H9 (cell line): ENCODE results near the gene CREG1. TPM values are rescaled to one million over a fixed set of nuclear protein-coding genes. Genes with fewer than 3 reads are reported as not detected.

Experiments
- DNase-seq: peaks from one replicate; pipeline ENCODE4 v3.0.0-alpha.2; 2017
- H2AFZ ChIP-seq: one replicate; pipeline ENCODE4 v1.6.1; 2013; ENCODE audit warnings: mild to moderate bottlenecking, low read length, control low read depth, moderate library complexity
- H2AK5ac ChIP-seq: 2 replicates; pipeline ENCODE4 v1.6.1; 2013; ENCODE audit warnings: low read length, control low read depth, mixed read lengths; ENCODE audit not compliant: insufficient read length
- H2BK120ac ChIP-seq: one replicate; pipeline ENCODE4 v1.6.1; 2013; ENCODE audit warnings: low read depth, mild to moderate bottlenecking, low read length, control low read depth, inconsistent platforms; ENCODE audit not compliant: poor library complexity, severe bottlenecking
- H2BK12ac ChIP-seq: 2 replicates; pipeline ENCODE4 v1.6.1; 2013; ENCODE audit warnings: low read length, control low read depth, mixed read lengths, low read depth; ENCODE audit not compliant: insufficient read length
- H2BK15ac ChIP-seq: 2 replicates; pipeline ENCODE4 v1.6.1; 2013; ENCODE audit warnings: low read depth, low read length, control low read depth
- H2BK20ac ChIP-seq: one replicate; pipeline ENCODE4 v1.6.1; 2013; ENCODE audit warnings: low read depth, mild to moderate bottlenecking, low read length, control low read depth, inconsistent platforms; ENCODE audit not compliant: poor library complexity, severe bottlenecking
- H2BK5ac ChIP-seq: 2 replicates; pipeline ENCODE4 v1.6.1; 2013; ENCODE audit warnings: low read length, control low read depth, mixed read lengths; ENCODE audit not compliant: insufficient read length
- H3K14ac ChIP-seq: 2 replicates; pipeline ENCODE4 v1.6.1; 2013; ENCODE audit warnings: low read length, control low read depth; ENCODE audit not compliant: insufficient read depth
- H3K18ac ChIP-seq: 2 replicates; pipeline ENCODE4 v1.6.1; 2013; ENCODE audit warnings: low read depth, mild to moderate bottlenecking, mixed read lengths, low read length, control low read depth; ENCODE audit not compliant: insufficient read length
- H3K23ac ChIP-seq: 2 replicates; pipeline ENCODE4 v1.6.1; 2013; ENCODE audit warnings: low read length, control low read depth, mixed read lengths, low read depth; ENCODE audit not compliant: insufficient read length
- H3K23me2 ChIP-seq: 2 replicates; pipeline ENCODE4 v1.6.1; 2013; ENCODE audit warnings: low read depth, mild to moderate bottlenecking, mixed read lengths, low read length, control low read depth; ENCODE audit not compliant: insufficient read length, poor library complexity, severe bottlenecking
- H3K27ac ChIP-seq: 2 replicates; pipeline ENCODE4 v1.5.1; 2013; ENCODE audit warnings: low read length, control low read depth, mixed read lengths, low read depth; ENCODE audit not compliant: insufficient read length
- H3K27me3 ChIP-seq: 2 replicates; pipeline ENCODE4 v1.6.1; 2013; ENCODE audit warnings: low read length, control low read depth, inconsistent platforms; ENCODE audit not compliant: insufficient read depth
- H3K4ac ChIP-seq: 2 replicates; pipeline ENCODE4 v1.6.1; 2013; ENCODE audit warnings: low read depth, mild to moderate bottlenecking, control low read depth, inconsistent platforms, low read length, moderate library complexity
- H3K4me1 ChIP-seq: 2 replicates; pipeline ENCODE4 v1.6.1; 2013; ENCODE audit warnings: low read length, control low read depth, inconsistent platforms; ENCODE audit not compliant: insufficient read depth
- H3K4me2 ChIP-seq: 2 replicates; pipeline ENCODE4 v1.6.1; 2013; ENCODE audit warnings: low read length, control low read depth, mixed read lengths; ENCODE audit not compliant: insufficient read length, insufficient read depth
- H3K56ac ChIP-seq: 2 replicates; pipeline ENCODE4 v1.6.1; 2013; ENCODE audit warnings: low read depth, mild to moderate bottlenecking, mixed read lengths, low read length, control low read depth; ENCODE audit not compliant: insufficient read length
- H3K79me1 ChIP-seq: 2 replicates; pipeline ENCODE4 v1.6.1; 2013; ENCODE audit warnings: low read depth, mild to moderate bottlenecking, moderate library complexity, low read length, control low read depth, inconsistent platforms; ENCODE audit not compliant: insufficient read depth, poor library complexity, severe bottlenecking
- H3K79me2 ChIP-seq: 2 replicates; pipeline ENCODE4 v1.6.1; 2013; ENCODE audit warnings: low read length, control low read depth, inconsistent platforms; ENCODE audit not compliant: insufficient read depth
- H3K9ac ChIP-seq: 2 replicates; pipeline ENCODE4 v1.6.1; 2013; ENCODE audit warnings: low read length, control low read depth, mixed read lengths; ENCODE audit not compliant: insufficient read length; ENCODE audit errors: extremely low read depth
- H3K9me3 ChIP-seq: one replicate; pipeline ENCODE4 v1.6.1; 2013; ENCODE audit warnings: low read depth, low read length, inconsistent platforms; ENCODE audit not compliant: control insufficient read depth
- H3T11ph ChIP-seq: one replicate; pipeline ENCODE4 v1.6.1; 2013; ENCODE audit warnings: mild to moderate bottlenecking, low read length, control low read depth, inconsistent platforms
- H4K20me1 ChIP-seq: one replicate; pipeline ENCODE4 v1.6.1; 2013; ENCODE audit not compliant: control insufficient read depth, insufficient read length, insufficient read depth
- H4K5ac ChIP-seq: 2 replicates; pipeline ENCODE4 v1.6.1; 2013; ENCODE audit warnings: low read depth, mild to moderate bottlenecking, mixed read lengths, low read length, control low read depth; ENCODE audit not compliant: insufficient read length
- H4K8ac ChIP-seq: replicated peaks from 2 replicates; pipeline ENCODE4 v1.6.1; 2013; ENCODE audit warnings: low read length, control low read depth, mixed read lengths, low read depth; ENCODE audit not compliant: insufficient read length
- H4K91ac ChIP-seq: 2 replicates; pipeline ENCODE4 v1.6.1; 2013; ENCODE audit warnings: low read depth, mild to moderate bottlenecking, moderate library complexity, mixed read lengths, low read length, control low read depth; ENCODE audit not compliant: insufficient read length
- H3K27ac Mint-ChIP-seq, 3 experiments: 2 replicates in 2 of 3; 3 replicates in 1 of 3; pipeline ENCODE4 v1.8.0; 2020 to 2021; ENCODE audit warnings: mixed read lengths in 3 of 3, mild to moderate bottlenecking in 1 of 3, moderate library complexity in 1 of 3
- H3K27me3 Mint-ChIP-seq: 2 replicates; pipeline ENCODE4 v1.8.0; 2021; ENCODE audit warnings: low read depth, mild to moderate bottlenecking, moderate library complexity, mixed read lengths
- H3K36me3 Mint-ChIP-seq, 3 experiments: 2 replicates in 2 of 3; 3 replicates in 1 of 3; pipeline ENCODE4 v1.8.0; 2020 to 2021; ENCODE audit warnings: low read depth in 3 of 3, mixed read lengths in 3 of 3; ENCODE audit not compliant: insufficient read depth in 1 of 3
- H3K4me1 Mint-ChIP-seq, 2 experiments: 2 replicates each; pipeline ENCODE4 v1.8.0; 2020; ENCODE audit warnings: mixed read lengths in 2 of 2
- H3K4me3 Mint-ChIP-seq, 2 experiments: 2 replicates in 1 of 2; 3 replicates in 1 of 2; pipeline ENCODE4 v1.8.0; 2020 to 2021; ENCODE audit warnings: mild to moderate bottlenecking in 2 of 2, mixed read lengths in 2 of 2, moderate library complexity in 1 of 2
- H3K9me3 Mint-ChIP-seq, 2 experiments: 2 replicates in 1 of 2; 3 replicates in 1 of 2; pipeline ENCODE4 v1.8.0; 2020; ENCODE audit warnings: mild to moderate bottlenecking in 2 of 2, mixed read lengths in 2 of 2, moderate library complexity in 1 of 2
- CTCF ChIP-seq: fragments of 200-600 bp; sonication (generic); conservative IDR thresholded peaks from 3 replicates; pipeline ENCODE4 v1.8.0; 2021; ENCODE audit warnings: antibody characterized with exemption, mild to moderate bottlenecking
- WGBS: extraction: QIAGEN DNeasy Blood & Tissue Kit; methylation state at CpG from one replicate; pipeline ENCODE4 v1.1.7; 2013; ENCODE audit warnings: missing lambda C conversion rate, low lambda C conversion rate, mixed read lengths; ENCODE audit not compliant: insufficient read length; ENCODE audit errors: extremely low coverage; 5-methylcytosine and 5-hydroxymethylcytosine counted together
- total RNA-seq: library from RNA; stranded (reverse); gene quantifications from 2 replicates; pipeline ENCODE4 v1.2.1, GENCODE V29; 2021

Gene CREG1
- total RNA-seq, 1 experiment from 2014 or later = 19.8 TPM

GRCh38 chr1:167564612-167565270 lies 11.2 kb upstream of the CREG1 start:
- H2BK15ac ChIP-seq = no peak overlapping the region
- peak; percentile 35 for DNase-seq
- no peak overlapping the region for H3K4me2 ChIP-seq
- H3K9ac ChIP-seq = no peak overlapping the region
- 0 out of 3 replicates have a peak, but pooled peaks have one; percentile 11 for TF ChIP-seq CTCF
- H3K4me1 ChIP-seq = no peaks in the 10 kb centered on the region
- H3K27me3 ChIP-seq = no peaks in the 10 kb centered on the region
- Mint-ChIP-seq H3K4me1 (peaks cover 4 to 8% of the 10 kb centered on the region in 2 experiments; a peak in 1 of 4 replicates), H3K9me3 (no peaks in the 10 kb centered on the region), H3K27ac (no peak overlapping the region; a peak in 2 of 7 replicates), H3K4me3 (no peak overlapping the region), H3K27me3 (peaks cover 3% of the 10 kb centered on the region), H3K36me3 (no peaks in the 10 kb centered on the region)
- H2BK20ac ChIP-seq = no peak overlapping the region
- no peak overlapping the region for H3K14ac ChIP-seq
- no peak overlapping the region for H2AK5ac ChIP-seq
- no peak overlapping the region for H2BK5ac ChIP-seq
- no peak overlapping the region for H3T11ph ChIP-seq
- no peaks in the 10 kb centered on the region for H3K23me2 ChIP-seq
- H4K8ac ChIP-seq = no peak overlapping the region
- H4K5ac ChIP-seq = no peak overlapping the region
- no peak overlapping the region for H3K18ac ChIP-seq
- H3K56ac ChIP-seq = no peak overlapping the region
- no CpG with 5 or more reads among the region's 5 CpGs for WGBS
- no peaks in the 10 kb centered on the region for H3K79me2 ChIP-seq
- no peak overlapping the region for H2BK12ac ChIP-seq
- no peak overlapping the region for H3K23ac ChIP-seq
- no peaks in the 10 kb centered on the region for H3K9me3 ChIP-seq
- H3K79me1 ChIP-seq = no peaks in the 10 kb centered on the region
- no peak overlapping the region for H2BK120ac ChIP-seq
- no peak overlapping the region for H3K27ac ChIP-seq
- H4K91ac ChIP-seq = no peak overlapping the region
- H3K4ac ChIP-seq = no peak overlapping the region
- no peaks in the 10 kb centered on the region for H4K20me1 ChIP-seq
- H2AFZ ChIP-seq = no peak overlapping the region
